ENCODE data around the gene ADAM8.

- TF ChIP-seq CTCF (IDR thresholded peaks at IDR 0.05) (no peak), POLR2A (IDR thresholded peaks at IDR 0.05) (no peak)
Observed at GRCh38 chr10:133276435-133277201, at the start of gene ADAM8.

Data from body of pancreas (tissue), 4 donors.